ENCODE data around the gene MX1. TPM values are rescaled to one million over a fixed set of nuclear protein-coding genes. Genes with fewer than 3 reads are reported as not detected.

Gene MX1
- total RNA-seq, 4 donors from 2014 or later: 4.3 to 16.4 (median 8.5) TPM

DNA sequence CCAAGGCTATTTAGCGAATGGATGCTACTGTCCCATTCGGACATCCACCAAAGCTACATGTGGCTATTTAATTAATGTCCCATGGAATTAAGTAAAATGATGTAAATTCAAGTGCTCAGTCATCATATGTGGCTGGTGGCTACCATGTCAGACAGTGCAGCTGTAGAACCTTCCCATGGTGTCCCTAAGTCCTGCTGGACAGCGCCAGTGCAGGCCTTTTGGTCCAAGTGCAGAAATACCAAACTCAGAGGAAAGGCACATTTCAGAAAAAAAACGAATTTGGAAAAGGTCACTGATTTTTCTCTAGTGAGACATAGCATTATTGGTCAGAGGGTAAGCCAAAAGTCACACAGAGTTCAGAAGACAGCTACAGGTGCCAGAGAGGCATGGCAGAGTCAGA is 64.3 kb downstream of the MX1 start:
- TF ChIP-seq POLR2A (IDR thresholded peaks at IDR 0.05) (no peak), POLR2AphosphoS5 (IDR thresholded peaks at IDR 0.05) (no peak), EP300 (IDR thresholded peaks at IDR 0.05) (no peak)
- TF ChIP-seq, protein P1, sequence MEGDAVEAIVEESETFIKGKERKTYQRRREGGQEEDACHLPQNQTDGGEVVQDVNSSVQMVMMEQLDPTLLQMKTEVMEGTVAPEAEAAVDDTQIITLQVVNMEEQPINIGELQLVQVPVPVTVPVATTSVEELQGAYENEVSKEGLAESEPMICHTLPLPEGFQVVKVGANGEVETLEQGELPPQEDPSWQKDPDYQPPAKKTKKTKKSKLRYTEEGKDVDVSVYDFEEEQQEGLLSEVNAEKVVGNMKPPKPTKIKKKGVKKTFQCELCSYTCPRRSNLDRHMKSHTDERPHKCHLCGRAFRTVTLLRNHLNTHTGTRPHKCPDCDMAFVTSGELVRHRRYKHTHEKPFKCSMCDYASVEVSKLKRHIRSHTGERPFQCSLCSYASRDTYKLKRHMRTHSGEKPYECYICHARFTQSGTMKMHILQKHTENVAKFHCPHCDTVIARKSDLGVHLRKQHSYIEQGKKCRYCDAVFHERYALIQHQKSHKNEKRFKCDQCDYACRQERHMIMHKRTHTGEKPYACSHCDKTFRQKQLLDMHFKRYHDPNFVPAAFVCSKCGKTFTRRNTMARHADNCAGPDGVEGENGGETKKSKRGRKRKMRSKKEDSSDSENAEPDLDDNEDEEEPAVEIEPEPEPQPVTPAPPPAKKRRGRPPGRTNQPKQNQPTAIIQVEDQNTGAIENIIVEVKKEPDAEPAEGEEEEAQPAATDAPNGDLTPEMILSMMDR (IDR thresholded peaks at IDR 0.05): no peak
- WGBS: 77% methylated on average over 4 of the region's 4 CpGs
- H3K27me3 ChIP-seq: no peaks in the 10 kb centered on the region
- H3K4me3 ChIP-seq: no peak overlapping the region
- H3K27ac ChIP-seq: no peak overlapping the region
- no peaks in the 10 kb centered on the region for H3K4me1 ChIP-seq
- no peak for DNase-seq (ENCODE audit: low spot score in 2 of 2)
- H3K9me3 ChIP-seq: no peaks in the 10 kb centered on the region
- H3K36me3 ChIP-seq: no peaks in the 10 kb centered on the region

DNA sequence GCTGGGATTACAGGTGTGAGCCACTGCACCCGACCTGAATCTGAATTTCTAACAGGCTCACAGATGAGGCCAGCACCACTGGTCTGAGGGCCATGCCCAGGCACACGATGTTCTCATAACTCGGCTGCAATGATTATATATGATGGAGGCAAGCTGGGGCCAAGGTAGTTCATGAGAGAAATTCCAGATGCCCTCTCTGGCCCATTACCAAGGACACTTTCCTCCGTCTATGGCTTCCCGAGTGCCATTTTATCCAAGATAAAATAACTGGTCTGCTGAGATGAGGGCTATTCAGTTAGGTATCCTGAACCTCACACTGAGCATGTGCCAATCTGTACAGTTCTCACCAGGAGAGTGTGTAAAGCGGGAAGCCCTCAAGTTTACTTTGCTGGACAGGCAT is 65.4 kb downstream of the MX1 start:
- no peak overlapping the region for H3K27ac ChIP-seq
- no peaks in the 10 kb centered on the region for H3K27me3 ChIP-seq
- WGBS: 90% methylated on average over 6 of the region's 6 CpGs
- no peak for DNase-seq (ENCODE audit: low spot score in 2 of 2)
- TF ChIP-seq EP300 (IDR thresholded peaks at IDR 0.05) (no peak), POLR2A (IDR thresholded peaks at IDR 0.05) (no peak), POLR2AphosphoS5 (IDR thresholded peaks at IDR 0.05) (no peak)
- TF ChIP-seq, protein P1 (IDR thresholded peaks at IDR 0.05): no peak
- no peaks in the 10 kb centered on the region for H3K9me3 ChIP-seq
- no peaks in the 10 kb centered on the region for H3K4me1 ChIP-seq
- no peak overlapping the region for H3K4me3 ChIP-seq
- no peaks in the 10 kb centered on the region for H3K36me3 ChIP-seq

DNA sequence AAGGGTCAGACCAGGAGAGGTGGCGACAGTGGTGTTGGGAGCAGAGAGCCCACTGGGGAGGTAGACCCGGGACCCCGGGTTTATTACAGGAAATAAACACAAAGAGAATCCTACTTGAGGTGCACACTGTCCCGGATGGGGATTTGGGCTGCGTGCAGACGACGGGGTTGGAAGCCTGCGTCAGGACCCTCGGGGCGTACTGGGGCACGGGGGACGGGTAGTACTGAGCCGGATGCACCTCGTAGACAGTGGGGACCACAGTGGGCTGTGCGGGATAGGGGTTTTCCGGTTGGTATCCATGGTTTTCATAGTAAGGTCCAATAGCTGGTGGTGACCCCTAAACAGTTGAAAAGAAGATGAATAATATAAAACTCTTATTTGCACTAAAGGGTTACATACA is 68.2 kb downstream of the MX1 start:
- no peaks in the 10 kb centered on the region for H3K4me1 ChIP-seq
- H3K9me3 ChIP-seq: no peaks in the 10 kb centered on the region
- H3K4me3 ChIP-seq: no peak overlapping the region
- peaks cover 4% of the 10 kb centered on the region for H3K27me3 ChIP-seq
- WGBS: 94% methylated on average over 16 of the region's 16 CpGs
- H3K27ac ChIP-seq: no peak overlapping the region
- no peak for TF ChIP-seq EP300 (IDR thresholded peaks at IDR 0.05)
- H3K36me3 ChIP-seq: no peaks in the 10 kb centered on the region
- no peak for DNase-seq (ENCODE audit: low spot score in 2 of 2)

DNA sequence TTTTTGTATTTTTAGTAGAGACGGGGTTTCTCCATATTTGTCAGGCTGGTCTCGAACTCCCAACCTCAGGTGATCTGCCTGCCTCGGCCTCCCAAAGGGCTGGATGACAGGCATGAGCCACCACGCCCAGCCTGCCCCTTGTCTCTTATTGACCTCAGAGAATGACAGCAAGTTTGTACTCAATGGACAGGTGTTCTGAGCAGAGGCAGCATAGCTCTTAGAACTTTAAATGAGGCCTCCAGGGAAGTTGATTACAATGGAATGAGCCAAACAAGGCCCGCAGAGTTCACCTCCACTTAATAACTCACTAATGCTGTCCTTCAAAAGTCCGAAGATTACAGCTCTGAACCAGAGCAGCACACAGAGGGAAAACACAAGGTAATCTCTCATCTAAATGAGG is 71.0 kb downstream of the MX1 start:
- no peak for DNase-seq (ENCODE audit: low spot score in 2 of 2)
- Histone ChIP-seq H3K4me1 (no peaks in the 10 kb centered on the region), H3K4me3 (no peak overlapping the region), H3K27me3 (peaks cover 15% of the 10 kb centered on the region), H3K9me3 (no peaks in the 10 kb centered on the region), H3K36me3 (no peaks in the 10 kb centered on the region), H3K27ac (no peak overlapping the region)
- TF ChIP-seq, protein P1 (IDR thresholded peaks at IDR 0.05): no peak
- no peak for TF ChIP-seq POLR2AphosphoS5 (IDR thresholded peaks at IDR 0.05)
- no peak for TF ChIP-seq EP300 (IDR thresholded peaks at IDR 0.05)
- no peak for TF ChIP-seq POLR2A (IDR thresholded peaks at IDR 0.05)
- WGBS: 90% methylated on average over 3 of the region's 6 CpGs

DNA sequence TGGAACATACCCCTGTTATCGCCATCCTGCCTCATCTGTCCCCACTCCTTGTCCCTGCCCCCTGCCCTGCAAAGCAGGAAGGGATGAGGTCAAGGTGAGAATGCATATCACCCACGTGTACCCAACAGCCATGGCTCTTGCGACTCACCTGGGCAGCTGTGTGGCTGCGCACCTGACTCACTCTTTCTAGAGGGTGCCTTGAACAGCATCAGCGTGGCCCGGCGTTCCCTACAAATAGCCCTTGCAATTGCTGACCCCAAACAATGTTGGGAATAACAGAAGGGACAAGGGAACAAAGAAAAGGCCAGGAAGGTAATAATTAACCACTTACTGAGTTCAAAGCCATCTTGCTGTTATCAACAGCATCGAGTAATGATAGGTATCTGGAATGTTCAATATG is 71.7 kb downstream of the MX1 start:
- Histone ChIP-seq H3K27me3 (peaks cover 15% of the 10 kb centered on the region), H3K36me3 (no peaks in the 10 kb centered on the region), H3K4me3 (no peak overlapping the region), H3K9me3 (no peaks in the 10 kb centered on the region), H3K4me1 (no peaks in the 10 kb centered on the region), H3K27ac (no peak overlapping the region)
- TF ChIP-seq EP300 (IDR thresholded peaks at IDR 0.05) (no peak), POLR2A (IDR thresholded peaks at IDR 0.05) (no peak), POLR2AphosphoS5 (IDR thresholded peaks at IDR 0.05) (no peak)
- TF ChIP-seq, protein P1 (IDR thresholded peaks at IDR 0.05): no peak
- 83% methylated on average over 8 of the region's 8 CpGs for WGBS
- DNase-seq (ENCODE audit: low spot score in 2 of 2): no peak

DNA sequence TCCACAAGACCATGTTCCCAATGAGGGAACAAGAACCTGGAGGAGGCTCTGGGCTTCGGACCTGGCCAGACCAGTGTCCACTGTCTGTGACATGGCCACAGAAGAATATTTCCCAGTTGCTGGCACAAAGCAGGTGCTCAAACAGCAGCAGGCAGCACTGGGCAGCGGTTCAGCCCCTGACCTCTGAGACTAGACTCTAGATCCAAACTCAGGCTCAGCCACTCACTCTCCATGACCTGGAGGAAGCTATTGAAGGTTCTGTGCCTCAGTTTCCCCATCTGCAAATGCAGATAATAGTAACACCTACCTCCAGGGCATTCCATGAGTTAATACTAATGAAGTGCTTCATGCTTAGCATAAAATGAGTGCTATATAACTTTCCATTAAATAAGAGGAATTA is 73.9 kb downstream of the MX1 start:
- Histone ChIP-seq H3K36me3 (no peaks in the 10 kb centered on the region), H3K9me3 (no peaks in the 10 kb centered on the region), H3K27ac (no peak overlapping the region), H3K4me3 (no peak overlapping the region), H3K27me3 (peaks cover 24% of the 10 kb centered on the region), H3K4me1 (no peaks in the 10 kb centered on the region)
- TF ChIP-seq POLR2AphosphoS5 (IDR thresholded peaks at IDR 0.05) (no peak), POLR2A (IDR thresholded peaks at IDR 0.05) (no peak), EP300 (IDR thresholded peaks at IDR 0.05) (no peak)
- TF ChIP-seq, protein P1 (IDR thresholded peaks at IDR 0.05): no peak
- DNase-seq (ENCODE audit: low spot score in 2 of 2): no peak
- WGBS: 100% methylated on average over 1 of the region's 2 CpGs
